GM20431 (cell line): ENCODE measurements around the gene BICRAL.
"Not testable (repeated sequence)": the region's sequence is repeated elsewhere in the genome, so short reads cannot be mapped to it uniquely, and the experiment has no call there.

Experiments used
- in situ Hi-C: fragments of 300-500 bp; cut with MseI, MboI; formaldehyde crosslinking; loops from one replicate; pipeline ENCODE4 v1.15.0; 2020; ENCODE audit warnings: low sequenced_read_pairs; ENCODE audit not compliant: unreplicated experiment

Gene BICRAL

GRCh38 chr6:42762950-42763349 is 18.9 kb upstream of the BICRAL start:
- in situ Hi-C loops: no loop called here

GRCh38 chr6:42764911-42765648 is 16.8 kb upstream of the BICRAL start:
- in situ Hi-C loops: no loop called here

- in situ Hi-C loops: no loop called here
Observed at GRCh38 chr6:42766163-42766670, 15.6 kb upstream of the BICRAL start.

GRCh38 chr6:42769051-42769450 is 12.8 kb upstream of the BICRAL start:
- in situ Hi-C loops: no loop called here

GRCh38 chr6:42769836-42770235 is 12.0 kb upstream of the BICRAL start:
- in situ Hi-C loops: no loop called here

- in situ Hi-C loops: no loop called here
Observed at GRCh38 chr6:42771741-42772100, 10.1 kb upstream of the BICRAL start.

- in situ Hi-C loops: no loop called here
Observed at GRCh38 chr6:42774201-42774600, 7.7 kb upstream of the BICRAL start.

GRCh38 chr6:42774821-42775487 is 6.9 kb upstream of the BICRAL start:
- in situ Hi-C loops: not testable (repeated sequence)

GRCh38 chr6:42777126-42777822 is 4.6 kb upstream of the BICRAL start:
- in situ Hi-C loops: no loop called here

- in situ Hi-C loops: no loop called here
Observed at GRCh38 chr6:42778122-42778521, 3.7 kb upstream of the BICRAL start.

- in situ Hi-C loops: no loop called here
Observed at GRCh38 chr6:42779521-42779920, 2.3 kb upstream of the BICRAL start.

GRCh38 chr6:42781546-42781795 is 381 bp upstream of the BICRAL start:
- in situ Hi-C loops: no loop called here

- in situ Hi-C loops: no loop called here
Observed at GRCh38 chr6:42782689-42783176, 881 bp downstream of the BICRAL start.

- in situ Hi-C loops: no loop called here
Observed at GRCh38 chr6:42783177-42783875, 1.5 kb downstream of the BICRAL start.

GRCh38 chr6:42783876-42784642 is 2.2 kb downstream of the BICRAL start:
- in situ Hi-C loops: no loop called here

- in situ Hi-C loops: no loop called here
Observed at GRCh38 chr6:42784717-42785498, 3.1 kb downstream of the BICRAL start.

- in situ Hi-C loops: no loop called here
Observed at GRCh38 chr6:42786525-42786985, 4.7 kb downstream of the BICRAL start.

- in situ Hi-C loops: no loop called here
Observed at GRCh38 chr6:42787063-42787472, 5.2 kb downstream of the BICRAL start.

GRCh38 chr6:42788671-42789070 is 6.8 kb downstream of the BICRAL start:
- in situ Hi-C loops: no loop called here
